Measurements from ENCODE around the gene CHD8. TPM values are rescaled to one million over a fixed set of nuclear protein-coding genes. Genes with fewer than 3 reads are reported as not detected.

The CHD8 gene
- total and polyA plus RNA-seq, 12 donors = 19.4 to 47.5 (median 37.3) TPM

DNA sequence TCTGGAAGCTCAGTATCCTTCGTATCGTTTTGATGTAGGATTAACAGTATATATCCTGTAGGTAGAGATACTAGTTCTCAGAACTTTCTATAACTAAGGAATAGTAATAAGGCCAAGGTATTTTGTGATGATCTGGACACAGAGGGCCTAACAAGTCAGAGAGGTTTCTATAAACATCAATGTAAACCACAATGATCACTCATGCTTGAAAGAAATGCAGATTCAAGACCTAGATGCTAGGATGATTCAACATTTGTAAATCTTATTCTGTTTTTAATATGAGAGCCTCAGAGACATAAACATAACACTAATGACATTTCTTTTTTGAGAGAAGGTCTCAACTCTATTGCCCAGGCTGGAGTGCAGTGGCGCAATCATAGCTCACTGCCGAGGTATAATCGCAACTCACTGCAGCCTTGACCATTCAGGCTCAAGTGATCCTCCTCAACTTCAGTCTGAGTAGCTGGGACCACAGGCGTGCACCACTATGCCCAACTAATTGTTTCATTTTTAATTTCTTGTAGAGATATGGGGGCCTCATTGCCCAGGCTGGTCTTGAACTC lies 88.3 kb downstream of the CHD8 start:
- TF ChIP-seq, protein P1, sequence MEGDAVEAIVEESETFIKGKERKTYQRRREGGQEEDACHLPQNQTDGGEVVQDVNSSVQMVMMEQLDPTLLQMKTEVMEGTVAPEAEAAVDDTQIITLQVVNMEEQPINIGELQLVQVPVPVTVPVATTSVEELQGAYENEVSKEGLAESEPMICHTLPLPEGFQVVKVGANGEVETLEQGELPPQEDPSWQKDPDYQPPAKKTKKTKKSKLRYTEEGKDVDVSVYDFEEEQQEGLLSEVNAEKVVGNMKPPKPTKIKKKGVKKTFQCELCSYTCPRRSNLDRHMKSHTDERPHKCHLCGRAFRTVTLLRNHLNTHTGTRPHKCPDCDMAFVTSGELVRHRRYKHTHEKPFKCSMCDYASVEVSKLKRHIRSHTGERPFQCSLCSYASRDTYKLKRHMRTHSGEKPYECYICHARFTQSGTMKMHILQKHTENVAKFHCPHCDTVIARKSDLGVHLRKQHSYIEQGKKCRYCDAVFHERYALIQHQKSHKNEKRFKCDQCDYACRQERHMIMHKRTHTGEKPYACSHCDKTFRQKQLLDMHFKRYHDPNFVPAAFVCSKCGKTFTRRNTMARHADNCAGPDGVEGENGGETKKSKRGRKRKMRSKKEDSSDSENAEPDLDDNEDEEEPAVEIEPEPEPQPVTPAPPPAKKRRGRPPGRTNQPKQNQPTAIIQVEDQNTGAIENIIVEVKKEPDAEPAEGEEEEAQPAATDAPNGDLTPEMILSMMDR (IDR thresholded peaks at IDR 0.05) = no peak
- H3K4me3 ChIP-seq = no peak overlapping the region
- intact Hi-C loops (cut with DNase I) = no loop called here
- H3K27me3 ChIP-seq = no peaks in the 10 kb centered on the region
- 94 to 96% methylated on average over 6 of the region's 6 CpGs for WGBS, 2 donors
- no peaks in the 10 kb centered on the region for H3K9me3 ChIP-seq
- peaks cover 6 to 100% (median 82%) of the 10 kb centered on the region in 9 donors for H3K36me3 ChIP-seq
- DNase-seq (no peak), ATAC-seq (no peak)
- H3K4me1 ChIP-seq = no peaks in the 10 kb centered on the region
- H3K27ac ChIP-seq = no peak overlapping the region

DNA sequence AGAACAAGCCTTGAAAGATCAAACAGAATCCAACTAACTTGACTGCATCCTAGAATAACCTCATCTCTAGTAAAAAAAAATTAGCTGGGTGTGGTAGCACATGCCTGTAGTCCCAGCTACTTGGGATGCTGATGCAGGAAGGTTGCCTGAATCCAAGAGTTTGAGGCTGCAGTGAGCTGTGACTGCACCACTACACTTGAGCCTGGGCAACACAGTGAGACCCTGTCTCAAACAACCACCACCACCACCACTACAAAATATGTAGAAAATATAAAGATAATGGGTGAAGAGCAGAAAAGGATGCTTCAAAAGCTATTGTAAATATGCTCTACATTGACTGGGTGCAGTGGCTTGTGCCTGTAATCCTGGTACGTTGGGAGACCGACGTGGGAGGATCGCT lies 99.4 kb downstream of the CHD8 start:
- intact Hi-C loops (cut with DNase I) = loop anchor here in 1 of 10 donors (5.0 kb wide), 2 partner anchors 36 to 56 kb away; no protein-coding TSS in a partner anchor

DNA sequence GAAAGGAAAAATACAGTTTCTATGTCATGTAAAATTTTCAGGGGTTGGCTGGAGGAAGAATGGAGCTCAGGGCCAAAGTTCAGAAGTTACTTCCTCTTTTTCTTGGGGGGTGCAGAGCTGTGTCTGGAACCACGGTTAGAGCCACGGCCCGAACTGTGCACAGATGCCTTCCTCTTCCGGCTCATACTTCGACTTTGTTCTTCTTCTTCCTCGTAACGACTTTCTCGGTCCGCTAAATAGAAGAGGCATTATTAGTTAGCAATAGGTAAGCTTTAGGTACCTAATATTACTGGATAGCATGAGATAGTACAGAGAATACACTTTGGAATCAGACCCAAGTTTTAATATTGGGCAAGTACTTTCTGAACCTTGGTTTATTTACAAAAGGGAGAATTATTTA lies 103.3 kb downstream of the CHD8 start:
- H3K4me3 ChIP-seq = no peak overlapping the region
- 89 to 93% methylated on average over 9 of the region's 9 CpGs for WGBS, 2 donors
- ATAC-seq (peak in 2 of 8 donors; percentile 31 to 42), DNase-seq (peak in 1 of 2 donors; percentile 4)
- intact Hi-C loops (cut with DNase I) = loop anchor here in 1 of 10 donors (5.0 kb wide), 1 partner anchor 55 kb away; no protein-coding TSS in a partner anchor
- TF ChIP-seq, protein P1 (IDR thresholded peaks at IDR 0.05) = no peak
- peaks cover 0 to 74% (median 55%) of the 10 kb centered on the region in 9 donors for H3K36me3 ChIP-seq
- no peaks in the 10 kb centered on the region for H3K9me3 ChIP-seq
- H3K27ac ChIP-seq = peak overlapping the region in 1 of 10 donors; percentile 70
- H3K27me3 ChIP-seq = no peaks in the 10 kb centered on the region
- peaks cover 0 to 4% (median 0%) of the 10 kb centered on the region in 9 donors for H3K4me1 ChIP-seq

More for the DNA sequence above, 99.4 kb downstream of the CHD8 start:
- peaks cover 0 to 4% (median 0%) of the 10 kb centered on the region in 9 donors for H3K4me1 ChIP-seq
- TF ChIP-seq, protein P1 (IDR thresholded peaks at IDR 0.05) = no peak
- no peak for DNase-seq
- 97 to 98% methylated on average over 4 of the region's 4 CpGs for WGBS, 2 donors
- H3K4me3 ChIP-seq = no peak overlapping the region
- peaks cover 6 to 100% (median 88%) of the 10 kb centered on the region in 9 donors for H3K36me3 ChIP-seq
- no peaks in the 10 kb centered on the region for H3K9me3 ChIP-seq
- H3K27ac ChIP-seq = no peak overlapping the region
- H3K27me3 ChIP-seq = no peaks in the 10 kb centered on the region
- no peak for ATAC-seq

DNA sequence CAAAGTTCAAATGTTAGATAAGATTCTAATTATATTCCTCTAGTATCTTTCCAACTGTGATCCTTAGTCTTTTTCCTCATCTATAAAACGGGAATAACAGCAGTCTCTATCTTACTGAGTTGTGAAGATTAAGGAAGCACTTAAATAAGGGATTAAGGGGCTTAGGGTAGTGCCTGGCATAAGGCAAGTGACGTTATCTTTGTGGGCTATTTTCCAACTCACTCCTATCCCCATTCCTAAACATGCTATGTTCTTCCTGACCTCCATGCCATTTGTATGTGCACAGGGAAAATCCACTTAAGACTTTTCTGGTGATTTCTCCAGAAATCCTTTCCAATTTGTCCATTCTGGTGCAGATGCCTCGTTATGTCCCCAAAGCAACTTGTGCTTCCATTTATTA lies 105.4 kb downstream of the CHD8 start:
- H3K36me3 ChIP-seq = peaks cover 0 to 53% (median 35%) of the 10 kb centered on the region in 9 donors
- intact Hi-C loops (cut with DNase I) = loop anchor here in 1 of 10 donors (5.0 kb wide), 1 partner anchor 57 kb away; no protein-coding TSS in a partner anchor

More for the DNA sequence above, 105.4 kb downstream of the CHD8 start:
- ATAC-seq (no peak), DNase-seq (no peak)
- TF ChIP-seq, protein P1 (IDR thresholded peaks at IDR 0.05) = no peak
- H3K27ac ChIP-seq = no peak overlapping the region
- no peaks in the 10 kb centered on the region for H3K9me3 ChIP-seq
- 37 to 40% methylated on average over 3 of the region's 3 CpGs for WGBS, 2 donors
- no peak overlapping the region for H3K4me3 ChIP-seq
- no peaks in the 10 kb centered on the region for H3K27me3 ChIP-seq
- H3K4me1 ChIP-seq = peaks cover 0 to 4% (median 0%) of the 10 kb centered on the region in 9 donors

All from heart right ventricle (tissue), 16 donors.